ENCODE measurements around the gene ARHGAP22. TPM values are rescaled to one million over a fixed set of nuclear protein-coding genes. Genes with fewer than 3 reads are reported as not detected.

ARHGAP22 gene
- total RNA-seq, 2 experiments from 2014 or later, result not detected

- no peaks in the 10 kb centered on the region for H3K27me3 Mint-ChIP-seq
- H3K4me3 Mint-ChIP-seq, result no peak overlapping the region
- ChIA-PET POLR2A (no interaction called here), CTCF (interaction anchor here (1.0 to 10.3 kb wide), 6 partner anchors 32 to 189 kb away, joined by 3 to 119 read pairs (median 4); partner anchors contain the start of gene ARHGAP22)
- no peak overlapping the region for H3K27ac Mint-ChIP-seq
- H3K9me3 Mint-ChIP-seq, result no peaks in the 10 kb centered on the region
- no peaks in the 10 kb centered on the region for H3K4me1 Mint-ChIP-seq (ENCODE audit: low read depth)
- peak; percentile 22 for DNase-seq
- intact Hi-C loops (cut with micrococcal nuclease), result loop anchor here (1.0 kb wide), 1 partner anchor 104 kb away; no protein-coding TSS in a partner anchor
- H3K36me3 Mint-ChIP-seq, result no peaks in the 10 kb centered on the region
Observed at GRCh38 chr10:48551861-48552591, 52.8 kb downstream of the ARHGAP22 start.

DNA sequence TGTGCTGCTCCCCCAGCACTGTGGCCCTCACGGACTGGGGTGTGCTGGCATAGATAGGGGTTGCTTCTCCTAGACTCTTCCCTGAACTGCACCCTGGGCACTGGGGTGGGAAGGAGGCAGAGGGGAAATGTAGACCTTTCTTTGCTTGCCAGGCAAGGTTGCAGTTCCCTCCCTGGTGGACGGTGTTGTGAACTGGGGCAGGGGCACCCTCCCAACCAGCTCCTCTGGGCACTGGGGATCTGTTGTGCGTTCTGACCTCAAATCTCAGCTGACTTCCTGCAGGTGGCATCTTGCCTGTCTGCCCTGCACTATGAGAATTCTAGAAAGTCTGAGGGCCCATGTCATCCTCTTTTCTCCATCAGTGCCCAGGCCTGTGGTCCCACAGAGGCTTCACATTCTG lies 53.9 kb downstream of the ARHGAP22 start:
- H3K9me3 Mint-ChIP-seq, result no peaks in the 10 kb centered on the region
- no peak overlapping the region for H3K4me3 Mint-ChIP-seq
- H3K27me3 Mint-ChIP-seq, result no peaks in the 10 kb centered on the region
- no peak for DNase-seq
- intact Hi-C loops (cut with micrococcal nuclease), result loop anchor here (1.0 kb wide), 1 partner anchor 105 kb away; no protein-coding TSS in a partner anchor
- no peaks in the 10 kb centered on the region for H3K36me3 Mint-ChIP-seq
- H3K27ac Mint-ChIP-seq, result no peak overlapping the region
- POLR2A ChIA-PET, result no interaction called here
- no peaks in the 10 kb centered on the region for H3K4me1 Mint-ChIP-seq (ENCODE audit: low read depth)
- CTCF ChIA-PET, result interaction anchor here (2.1 to 10.3 kb wide), 2 partner anchors 106 to 188 kb away, joined by 5 to 119 read pairs; no protein-coding TSS in a partner anchor

GRCh38 chr10:48550071-48550691 lies 54.7 kb downstream of the ARHGAP22 start:
- H3K4me1 Mint-ChIP-seq (ENCODE audit: low read depth), result no peaks in the 10 kb centered on the region
- no peaks in the 10 kb centered on the region for H3K36me3 Mint-ChIP-seq
- no peak overlapping the region for H3K27ac Mint-ChIP-seq
- intact Hi-C loops (cut with micrococcal nuclease), result no loop called here
- POLR2A ChIA-PET, result no interaction called here
- CTCF ChIA-PET, result interaction anchor here (2.1 to 10.3 kb wide), 2 partner anchors 106 to 187 kb away, joined by 5 to 119 read pairs; no protein-coding TSS in a partner anchor
- no peaks in the 10 kb centered on the region for H3K27me3 Mint-ChIP-seq
- no peak for DNase-seq
- no peaks in the 10 kb centered on the region for H3K9me3 Mint-ChIP-seq
- H3K4me3 Mint-ChIP-seq, result no peak overlapping the region

- Mint-ChIP-seq H3K27ac (no peak overlapping the region), H3K4me3 (no peak overlapping the region), H3K36me3 (no peaks in the 10 kb centered on the region), H3K4me1 (ENCODE audit: low read depth) (no peaks in the 10 kb centered on the region), H3K9me3 (no peaks in the 10 kb centered on the region), H3K27me3 (no peaks in the 10 kb centered on the region)
- ChIA-PET CTCF (interaction anchor here (10.3 kb wide), 1 partner anchor 107 kb away, joined by 119 read pairs; no protein-coding TSS in a partner anchor), POLR2A (no interaction called here)
- DNase-seq, result no peak
- intact Hi-C loops (cut with micrococcal nuclease), result no loop called here
Observed at GRCh38 chr10:48549236-48549635, 55.6 kb downstream of the ARHGAP22 start.

DNA sequence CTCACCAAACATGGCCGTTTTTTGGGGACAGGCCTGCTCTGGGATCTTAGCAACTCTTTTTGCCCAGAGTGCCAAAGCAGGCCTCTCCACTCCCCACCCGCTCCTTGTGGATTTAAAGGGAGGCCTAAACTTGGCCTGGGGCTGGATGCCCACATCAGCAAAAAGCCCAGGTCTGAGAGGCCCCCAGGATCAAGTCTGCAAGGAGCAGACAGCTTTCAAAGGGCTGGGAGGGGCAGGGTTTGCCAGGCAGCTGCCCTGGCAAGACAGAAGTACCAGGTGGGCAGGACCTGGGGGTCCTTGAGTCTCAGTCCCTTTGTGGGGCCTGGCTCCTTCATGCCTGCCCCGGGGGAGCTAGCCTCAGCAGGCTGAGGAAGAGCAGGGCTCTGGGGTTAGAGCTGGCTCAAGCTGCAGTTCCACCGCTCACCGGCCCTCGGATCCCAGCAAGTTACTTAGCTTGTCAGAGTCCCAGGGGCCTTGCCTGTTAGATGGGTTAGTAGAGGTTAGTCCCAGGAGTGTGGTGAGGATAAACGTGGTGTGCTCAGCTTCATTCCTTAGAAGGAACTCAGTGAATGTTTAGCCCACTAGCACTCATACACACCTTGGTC lies 56.2 kb downstream of the ARHGAP22 start:
- CTCF ChIA-PET, result interaction anchor here (10.3 kb wide), 1 partner anchor 108 kb away, joined by 119 read pairs; no protein-coding TSS in a partner anchor

GRCh38 chr10:48547981-48548380 lies 56.9 kb downstream of the ARHGAP22 start:
- CTCF ChIA-PET, result interaction anchor here (10.3 kb wide), 1 partner anchor 109 kb away, joined by 119 read pairs; no protein-coding TSS in a partner anchor
- no peaks in the 10 kb centered on the region for H3K4me1 Mint-ChIP-seq (ENCODE audit: low read depth)
- intact Hi-C loops (cut with micrococcal nuclease), result no loop called here
- H3K27me3 Mint-ChIP-seq, result no peaks in the 10 kb centered on the region
- POLR2A ChIA-PET, result no interaction called here
- no peak overlapping the region for H3K27ac Mint-ChIP-seq
- H3K36me3 Mint-ChIP-seq, result no peaks in the 10 kb centered on the region
- no peak overlapping the region for H3K4me3 Mint-ChIP-seq
- no peak for DNase-seq
- no peaks in the 10 kb centered on the region for H3K9me3 Mint-ChIP-seq

More for the DNA sequence above, 56.2 kb downstream of the ARHGAP22 start:
- Mint-ChIP-seq H3K27me3 (no peaks in the 10 kb centered on the region), H3K9me3 (no peaks in the 10 kb centered on the region), H3K4me3 (no peak overlapping the region), H3K4me1 (ENCODE audit: low read depth) (no peaks in the 10 kb centered on the region), H3K36me3 (no peaks in the 10 kb centered on the region), H3K27ac (no peak overlapping the region)
- DNase-seq, result no peak
- POLR2A ChIA-PET, result no interaction called here
- intact Hi-C loops (cut with micrococcal nuclease), result no loop called here

DNA sequence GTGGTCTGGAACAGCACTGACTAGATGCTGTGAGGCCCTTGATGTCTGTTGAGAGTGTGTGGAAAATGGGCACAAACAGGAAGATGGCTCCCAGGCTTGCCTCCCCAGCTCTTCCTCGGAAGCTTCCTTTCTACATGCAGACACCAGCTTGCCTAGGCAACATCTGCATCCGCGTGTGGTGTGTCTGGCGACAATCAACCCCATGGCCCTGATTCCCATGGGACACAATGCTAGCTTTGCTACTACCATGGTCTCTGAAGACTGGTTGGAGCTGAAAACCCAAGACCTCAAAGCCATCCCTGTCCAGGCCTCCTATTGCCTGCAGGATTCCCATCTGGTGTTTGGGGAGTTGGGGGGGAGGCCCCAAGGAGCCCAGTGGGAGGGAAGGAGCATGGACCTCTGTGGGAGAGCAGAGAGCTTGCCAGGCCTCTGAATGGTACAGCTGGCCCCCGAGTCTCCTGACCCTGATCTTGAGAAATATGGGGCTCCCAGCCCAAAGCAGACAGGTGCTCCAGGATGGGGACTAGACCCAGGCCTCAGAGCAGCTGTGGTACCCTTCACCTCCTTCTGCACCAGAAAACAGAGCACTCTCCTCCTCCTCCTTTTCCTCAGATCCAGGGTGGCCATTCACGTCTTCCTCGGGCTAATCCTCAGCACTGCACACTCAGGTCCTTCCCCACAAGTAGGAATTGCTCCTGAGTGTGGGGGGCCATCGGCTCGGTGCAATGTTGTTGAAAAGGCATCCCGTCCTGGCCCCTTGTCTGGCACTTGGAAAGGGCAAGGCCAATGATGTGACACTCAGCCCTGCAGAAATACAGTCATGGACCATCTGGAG lies 57.6 kb downstream of the ARHGAP22 start:
- no peak for DNase-seq
- no peaks in the 10 kb centered on the region for H3K4me1 Mint-ChIP-seq (ENCODE audit: low read depth)
- H3K27ac Mint-ChIP-seq, result no peak overlapping the region
- CTCF ChIA-PET, result interaction anchor here (10.3 kb wide), 1 partner anchor 109 kb away, joined by 119 read pairs; no protein-coding TSS in a partner anchor
- H3K27me3 Mint-ChIP-seq, result no peaks in the 10 kb centered on the region
- H3K36me3 Mint-ChIP-seq, result no peaks in the 10 kb centered on the region
- H3K9me3 Mint-ChIP-seq, result no peaks in the 10 kb centered on the region
- POLR2A ChIA-PET, result no interaction called here
- no peak overlapping the region for H3K4me3 Mint-ChIP-seq
- intact Hi-C loops (cut with micrococcal nuclease), result no loop called here

GRCh38 chr10:48545462-48546145 lies 59.3 kb downstream of the ARHGAP22 start:
- Mint-ChIP-seq H3K27me3 (no peaks in the 10 kb centered on the region), H3K27ac (no peak overlapping the region)

GRCh38 chr10:48543182-48543844 lies 61.6 kb downstream of the ARHGAP22 start:
- DNase-seq, result no peak
- Mint-ChIP-seq H3K9me3 (no peaks in the 10 kb centered on the region), H3K27ac (no peak overlapping the region), H3K36me3 (no peaks in the 10 kb centered on the region), H3K4me1 (ENCODE audit: low read depth) (no peaks in the 10 kb centered on the region), H3K4me3 (no peak overlapping the region), H3K27me3 (no peaks in the 10 kb centered on the region)
- CTCF ChIA-PET, result interaction anchor here (0.6 to 0.7 kb wide), 2 partner anchors 97 to 241 kb away, joined by 3 to 6 read pairs; no protein-coding TSS in a partner anchor
- intact Hi-C loops (cut with micrococcal nuclease), result no loop called here
- POLR2A ChIA-PET, result no interaction called here

More at GRCh38 chr10:48545462-48546145, 59.3 kb downstream of the ARHGAP22 start:
- CTCF ChIA-PET, result interaction anchor here (10.3 kb wide), 1 partner anchor 111 kb away, joined by 119 read pairs; no protein-coding TSS in a partner anchor
- POLR2A ChIA-PET, result no interaction called here
- DNase-seq, result no peak
- intact Hi-C loops (cut with micrococcal nuclease), result no loop called here
- H3K9me3 Mint-ChIP-seq, result no peaks in the 10 kb centered on the region
- no peaks in the 10 kb centered on the region for H3K36me3 Mint-ChIP-seq
- H3K4me3 Mint-ChIP-seq, result no peak overlapping the region
- H3K4me1 Mint-ChIP-seq (ENCODE audit: low read depth), result no peaks in the 10 kb centered on the region

- Mint-ChIP-seq H3K4me1 (ENCODE audit: low read depth) (no peaks in the 10 kb centered on the region), H3K4me3 (no peak overlapping the region), H3K27me3 (no peaks in the 10 kb centered on the region), H3K36me3 (no peaks in the 10 kb centered on the region), H3K9me3 (no peaks in the 10 kb centered on the region), H3K27ac (no peak overlapping the region)
- ChIA-PET CTCF (no interaction called here), POLR2A (no interaction called here)
- intact Hi-C loops (cut with micrococcal nuclease), result no loop called here
- no peak for DNase-seq
Observed at GRCh38 chr10:48542471-48543181, 62.2 kb downstream of the ARHGAP22 start.
